Left hindlimb (tissue), 1 donor: ENCODE data around the gene FBXO42.
"Not testable (repeated sequence)": the region's sequence is repeated elsewhere in the genome, so short reads cannot be mapped to it uniquely, and the experiment has no call there.

Experiments
- DNase-seq: peaks from one replicate; pipeline ENCODE4 v3.0.0-alpha.2; 2018

Gene FBXO42

DNA sequence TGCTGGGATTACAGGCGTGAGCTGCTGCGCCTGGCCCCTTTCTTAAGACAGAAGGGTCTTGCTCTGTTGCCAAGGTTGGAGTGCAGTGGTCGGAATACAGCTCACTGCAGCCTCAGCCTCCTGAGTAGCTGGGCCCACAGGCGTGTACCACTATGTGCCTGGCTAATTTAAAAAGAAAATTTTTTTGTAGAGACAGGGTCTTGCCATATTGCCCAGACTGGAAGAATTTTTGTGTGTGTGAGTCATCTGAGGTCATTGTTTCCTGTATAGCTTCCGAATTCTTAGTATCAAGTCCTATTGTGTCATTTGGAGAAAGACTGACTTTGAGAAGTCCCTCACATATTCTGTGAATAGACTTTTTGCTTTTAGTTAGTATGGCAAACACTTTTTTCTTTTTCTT lies 19.4 kb upstream of the FBXO42 start:
- no peak for DNase-seq

DNA sequence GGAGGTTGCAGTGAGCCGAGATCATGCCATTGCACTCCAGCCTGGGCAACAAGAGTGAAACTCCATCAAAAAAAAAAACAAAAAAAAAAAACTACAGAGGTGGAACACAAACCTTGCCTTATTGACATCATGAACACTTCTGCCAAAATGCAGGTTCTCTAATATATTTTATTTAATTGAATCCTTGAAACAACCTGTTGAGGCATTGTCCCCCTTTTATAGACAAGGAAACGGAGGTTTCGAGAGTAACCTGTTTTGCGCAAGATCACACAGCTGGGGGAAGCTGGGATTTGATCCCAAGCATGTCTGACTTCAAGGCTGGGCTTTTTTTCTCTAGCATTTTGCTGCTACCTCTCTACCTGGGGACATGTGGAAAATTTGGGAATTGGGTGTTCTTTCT lies 17.5 kb upstream of the FBXO42 start:
- no peak for DNase-seq

DNA sequence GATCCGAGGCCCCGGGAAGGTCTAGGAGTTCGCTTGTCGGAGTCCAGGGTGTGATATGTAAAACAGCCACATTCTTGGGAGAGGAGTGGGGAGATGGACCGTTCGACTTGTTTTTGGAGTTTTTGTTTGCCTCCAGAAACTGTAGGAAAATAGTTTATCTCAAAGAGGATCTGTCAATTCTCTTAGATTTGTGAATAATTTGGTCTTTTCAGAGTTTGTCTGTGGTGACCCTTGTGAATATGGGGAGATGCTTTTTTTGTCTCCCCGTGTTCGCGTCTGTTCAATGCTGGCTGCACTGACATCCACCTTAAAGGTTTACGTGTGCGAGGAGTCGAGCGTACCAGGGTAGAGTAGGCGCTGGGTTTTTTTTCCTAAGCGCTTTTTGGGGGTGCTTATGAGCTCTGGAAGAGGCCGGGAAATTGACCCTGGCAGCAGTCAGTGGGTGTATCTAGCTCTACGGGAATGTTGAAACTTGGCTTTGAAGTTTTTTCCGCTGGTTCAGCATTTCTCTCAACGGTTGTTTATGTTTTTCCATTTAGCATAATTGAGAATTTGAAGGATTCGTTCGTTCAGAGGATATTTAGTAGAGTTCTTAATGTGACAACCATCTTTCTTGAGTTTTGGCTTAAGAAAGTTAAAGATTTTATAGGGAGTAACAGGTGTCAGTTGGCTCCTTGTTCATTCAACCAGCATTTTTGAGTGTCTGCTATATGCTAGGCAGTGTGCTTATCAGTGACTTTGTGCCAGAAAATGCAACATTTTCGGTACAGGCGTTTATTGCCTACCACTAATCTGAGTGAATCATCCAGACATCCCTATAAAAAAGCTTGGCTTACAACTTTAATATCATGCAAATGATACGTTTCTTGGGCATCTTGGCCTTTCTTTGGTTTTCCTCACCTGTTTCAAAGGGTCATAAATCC lies 15.9 kb upstream of the FBXO42 start:
- no peak for DNase-seq

DNA sequence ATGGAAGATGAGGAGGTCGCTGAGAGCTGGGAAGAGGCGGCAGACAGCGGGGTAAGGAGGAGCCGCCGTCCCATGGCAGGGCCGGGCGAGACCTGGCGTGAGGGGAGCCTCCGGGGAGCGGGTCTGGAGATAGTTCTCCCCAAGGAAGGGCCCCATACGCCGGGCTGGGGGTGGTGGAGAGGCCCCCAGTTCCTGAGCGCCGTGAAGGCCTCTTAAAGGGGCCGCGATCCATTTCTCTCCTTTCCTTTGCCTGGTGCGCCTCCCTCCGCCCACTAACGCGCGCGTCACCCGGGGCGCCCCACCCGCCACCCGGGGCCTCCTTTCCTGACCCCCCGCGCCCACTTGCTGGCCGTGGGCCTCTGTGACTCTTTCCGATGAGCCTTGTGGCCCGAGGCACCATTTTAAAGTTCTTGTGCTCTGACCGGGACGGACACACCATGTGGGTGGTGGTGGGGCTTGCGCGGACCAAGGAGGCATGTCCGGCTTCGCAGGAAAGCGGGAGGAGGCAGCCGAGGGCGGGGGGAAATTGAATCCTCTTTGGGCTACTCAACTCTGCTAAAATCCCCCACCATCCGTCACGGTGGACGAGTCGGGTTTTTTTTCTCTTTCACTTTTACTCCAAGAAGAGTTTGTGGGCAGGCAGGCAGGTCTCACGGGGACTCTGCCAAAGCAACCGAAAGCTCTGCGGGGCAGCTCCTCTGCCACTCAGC lies 15.1 kb upstream of the FBXO42 start:
- peak; percentile 94 for DNase-seq

DNA sequence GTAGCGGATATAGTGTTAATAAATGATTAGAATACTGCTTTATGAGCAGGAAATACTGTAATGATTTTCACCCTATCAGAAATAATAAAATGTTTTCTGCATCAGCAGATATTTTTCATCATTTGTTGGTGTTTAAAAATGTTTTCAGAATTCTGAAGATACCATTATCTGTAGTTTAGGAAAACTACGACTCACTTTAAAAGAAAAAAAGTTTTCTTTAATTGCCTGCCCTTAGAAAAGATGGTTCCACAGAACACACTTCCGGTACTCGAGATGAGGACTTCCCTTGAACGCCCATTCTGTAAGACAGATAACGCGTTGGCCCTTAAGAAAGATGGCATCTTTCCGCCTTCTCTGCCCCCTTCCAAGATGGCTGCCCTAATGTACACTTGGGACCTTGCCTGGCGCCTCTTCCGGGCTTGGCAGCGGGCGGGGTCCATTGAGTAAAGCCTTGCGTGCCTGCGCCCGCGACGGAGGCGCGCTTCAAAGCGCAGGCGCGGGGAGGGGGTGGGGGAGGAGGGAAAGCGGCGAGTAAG lies 14.5 kb upstream of the FBXO42 start, which contains the start of gene SZRD1:
Gene SZRD1 (plus strand): TSS at position 521 of the 536 bp plus-strand sequence. CDS start 16 bp downstream, outside the sequence.
- DNase-seq = peak; percentile 99

DNA sequence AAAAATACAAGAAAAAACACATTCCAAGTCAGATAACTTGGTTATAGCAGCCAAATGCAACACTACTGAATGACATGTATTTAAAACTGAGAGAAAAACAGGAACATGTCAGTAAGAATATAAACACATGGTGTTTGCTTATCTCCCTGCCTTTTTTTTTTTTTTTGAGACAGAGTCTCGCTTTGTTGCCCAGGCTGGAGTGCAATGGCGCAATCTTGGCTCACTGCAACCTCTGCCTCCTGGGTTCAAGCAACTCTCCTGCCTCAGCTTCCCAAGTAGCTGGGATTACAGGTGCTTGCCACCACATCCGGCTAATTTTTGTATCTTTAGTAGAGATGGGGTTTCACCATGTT lies 12.8 kb upstream of the FBXO42 start:
- DNase-seq = not testable (repeated sequence)

DNA sequence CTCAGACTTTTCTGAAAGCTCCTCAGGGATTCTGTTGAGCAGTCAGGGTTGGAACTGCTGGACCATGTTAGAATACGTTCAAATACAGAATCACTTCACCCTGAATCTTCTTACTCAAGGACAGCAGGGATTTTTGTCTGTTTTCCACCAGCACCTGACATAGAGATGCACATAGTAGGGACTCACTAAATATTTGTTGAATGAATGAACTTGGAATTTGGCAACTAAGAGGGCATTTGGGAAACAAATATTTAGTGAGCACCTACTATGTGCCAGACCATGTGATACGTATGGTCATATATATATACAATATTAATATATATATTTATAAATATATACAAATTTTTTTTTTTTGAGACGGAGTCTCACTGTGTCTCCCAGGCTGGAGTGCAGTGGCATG lies 4.6 kb upstream of the FBXO42 start:
- DNase-seq = no peak

DNA sequence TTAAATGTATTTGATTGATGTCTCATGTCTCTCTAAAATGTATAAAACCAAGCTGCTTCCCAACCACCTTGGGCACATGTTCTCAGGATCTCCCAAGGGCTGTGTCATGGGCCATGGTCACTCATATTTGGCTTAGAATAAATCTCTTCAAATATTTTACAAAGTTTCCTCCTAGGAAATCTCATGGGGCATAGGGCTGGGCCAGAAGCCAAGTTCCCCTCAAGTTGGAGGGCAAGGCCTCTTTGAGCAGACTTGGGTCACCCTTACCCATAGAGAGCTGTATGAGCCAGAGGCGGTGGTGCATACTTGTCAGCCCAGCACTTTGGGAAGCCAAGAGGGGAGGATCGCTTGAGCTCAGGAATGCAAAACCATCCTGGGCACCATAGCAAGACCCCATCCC lies 2.3 kb upstream of the FBXO42 start:
- DNase-seq = no peak

DNA sequence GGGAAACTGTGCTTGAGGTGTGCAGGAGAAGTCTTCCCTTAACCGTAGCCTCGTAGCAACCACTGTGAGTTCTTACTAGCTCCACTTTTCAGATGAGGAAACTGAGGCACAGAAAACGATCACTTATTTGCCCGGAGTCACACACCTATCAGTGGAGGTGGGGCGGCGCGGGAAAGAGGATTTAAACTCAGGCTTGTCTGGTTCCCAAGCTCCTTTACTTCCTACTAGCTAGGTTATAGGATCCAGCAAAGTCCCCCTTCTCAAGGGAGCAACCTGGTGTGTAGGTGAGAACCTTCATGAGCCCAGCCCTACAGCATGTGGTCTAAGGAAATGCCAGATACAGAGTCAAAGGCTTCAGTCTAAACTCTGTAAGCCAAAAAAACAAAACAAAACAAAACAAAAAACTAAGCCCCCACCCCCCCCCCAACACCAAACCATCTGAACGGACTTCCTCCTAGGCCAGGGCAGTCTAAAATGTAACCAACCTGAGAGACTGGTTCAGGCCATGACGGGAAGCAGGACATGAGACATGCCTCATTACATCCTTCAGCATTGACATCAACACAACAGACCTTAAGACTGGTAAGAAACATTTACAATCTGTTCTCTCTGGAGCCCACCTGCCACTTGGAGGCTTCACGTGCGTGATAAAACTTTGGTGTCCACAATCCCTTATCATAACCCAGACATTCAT lies 709 bp upstream of the FBXO42 start:
- no peak for DNase-seq

DNA sequence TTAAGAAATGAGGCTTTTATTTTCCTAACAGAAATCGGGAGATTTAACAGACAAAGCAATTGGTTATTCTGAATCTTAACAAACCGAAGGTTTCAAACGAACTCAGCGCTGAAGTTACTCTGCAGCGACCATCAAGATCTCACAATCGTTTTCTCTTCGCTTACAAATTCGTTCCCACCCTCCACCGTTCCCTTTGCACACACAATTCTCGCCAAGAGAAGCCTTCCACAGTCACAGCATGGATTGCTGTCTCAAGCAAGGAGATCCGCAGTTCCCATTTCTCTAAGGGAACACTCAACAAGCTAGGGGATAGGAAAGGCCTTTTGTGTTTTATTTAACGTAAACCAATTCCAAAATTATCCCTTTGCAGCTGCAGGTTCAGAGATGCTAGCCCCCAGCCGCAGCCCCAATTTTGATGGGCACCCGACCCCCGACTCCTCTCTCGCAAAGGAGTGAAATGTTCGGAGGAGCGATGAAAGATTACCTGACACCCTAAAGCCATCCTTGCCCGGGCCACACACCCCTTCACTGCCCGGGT lies 755 bp downstream of the FBXO42 start:
- DNase-seq = no peak

DNA sequence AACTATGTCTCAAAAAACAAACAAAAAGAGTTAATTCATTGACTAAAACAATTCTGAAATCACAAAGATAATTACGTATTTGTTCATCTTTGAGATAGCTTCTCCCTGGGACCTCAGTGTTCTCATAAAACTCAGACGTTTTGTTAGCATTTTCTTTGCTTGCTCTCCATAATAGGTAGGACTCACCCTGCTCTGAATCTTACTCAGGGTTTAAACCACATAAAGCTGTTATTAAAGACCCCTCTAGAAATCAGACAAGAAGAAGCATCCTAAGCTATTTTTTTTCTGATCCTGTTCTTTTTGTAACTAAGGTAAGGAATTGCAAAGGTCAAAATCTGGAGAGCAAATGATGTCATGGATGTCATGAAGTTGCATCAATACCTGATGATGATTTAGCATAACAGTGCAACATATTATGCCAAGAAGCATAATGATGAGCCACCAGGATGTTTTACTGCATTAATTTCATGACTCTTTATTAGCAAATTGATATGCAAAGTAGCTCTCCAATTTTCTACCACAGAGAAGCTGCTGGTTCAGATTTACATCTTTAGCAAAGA lies 2.4 kb downstream of the FBXO42 start:
- DNase-seq = no peak

DNA sequence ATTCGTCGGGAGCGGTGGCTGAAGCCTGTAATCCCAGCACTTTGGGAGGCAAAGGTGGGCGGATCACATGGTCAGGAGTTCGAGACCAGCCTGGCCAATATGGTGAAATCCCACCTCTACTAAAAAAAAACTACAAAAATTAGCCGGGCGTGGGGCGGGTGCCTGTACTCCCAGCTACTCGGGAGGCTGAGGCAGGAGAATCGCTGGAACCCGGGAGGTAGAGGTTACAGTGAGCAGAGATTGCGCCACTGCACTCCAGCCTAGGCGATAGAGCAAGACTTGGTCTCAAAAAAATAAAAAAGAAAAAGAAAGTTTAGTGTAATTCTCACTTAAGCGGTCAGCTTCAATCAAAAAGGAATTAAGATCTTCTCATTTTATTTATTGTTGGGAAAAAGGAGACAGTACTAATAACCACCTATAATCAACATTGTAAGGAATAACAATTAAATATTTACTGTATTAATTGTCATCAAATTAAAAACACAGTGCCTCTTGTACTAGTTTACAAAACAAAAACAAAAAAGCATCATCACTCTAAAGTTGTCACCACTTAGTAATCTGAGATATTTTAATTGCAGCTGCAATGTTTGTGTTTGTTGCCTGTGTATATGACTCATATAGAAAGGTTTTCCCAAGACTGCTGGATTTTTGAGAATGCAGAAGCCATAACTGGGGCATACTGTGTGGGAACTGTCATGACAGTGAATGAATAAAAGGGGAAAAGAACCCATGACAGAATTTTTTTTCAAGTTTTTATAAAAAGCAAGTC lies 3.7 kb downstream of the FBXO42 start:
- DNase-seq = no peak

DNA sequence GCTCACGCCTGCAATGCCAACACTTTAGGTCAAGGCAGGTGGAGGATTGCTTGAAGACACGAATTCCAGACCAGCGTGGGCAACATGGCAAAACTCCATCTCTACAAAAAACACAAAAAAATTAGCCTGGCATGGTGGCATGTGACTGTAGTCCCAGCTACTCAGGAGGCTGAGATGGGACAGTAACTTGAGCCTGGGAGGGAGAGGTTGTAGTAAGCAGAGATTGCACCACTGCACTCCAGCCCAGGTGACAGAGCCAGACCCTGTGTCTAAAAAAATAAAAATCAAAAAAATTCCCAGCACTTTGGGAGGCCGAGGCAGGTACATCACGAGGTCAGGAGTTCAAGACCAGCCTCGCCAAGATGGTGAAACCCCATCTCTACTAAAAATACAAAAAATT lies 9.0 kb downstream of the FBXO42 start:
- not testable (repeated sequence) for DNase-seq

DNA sequence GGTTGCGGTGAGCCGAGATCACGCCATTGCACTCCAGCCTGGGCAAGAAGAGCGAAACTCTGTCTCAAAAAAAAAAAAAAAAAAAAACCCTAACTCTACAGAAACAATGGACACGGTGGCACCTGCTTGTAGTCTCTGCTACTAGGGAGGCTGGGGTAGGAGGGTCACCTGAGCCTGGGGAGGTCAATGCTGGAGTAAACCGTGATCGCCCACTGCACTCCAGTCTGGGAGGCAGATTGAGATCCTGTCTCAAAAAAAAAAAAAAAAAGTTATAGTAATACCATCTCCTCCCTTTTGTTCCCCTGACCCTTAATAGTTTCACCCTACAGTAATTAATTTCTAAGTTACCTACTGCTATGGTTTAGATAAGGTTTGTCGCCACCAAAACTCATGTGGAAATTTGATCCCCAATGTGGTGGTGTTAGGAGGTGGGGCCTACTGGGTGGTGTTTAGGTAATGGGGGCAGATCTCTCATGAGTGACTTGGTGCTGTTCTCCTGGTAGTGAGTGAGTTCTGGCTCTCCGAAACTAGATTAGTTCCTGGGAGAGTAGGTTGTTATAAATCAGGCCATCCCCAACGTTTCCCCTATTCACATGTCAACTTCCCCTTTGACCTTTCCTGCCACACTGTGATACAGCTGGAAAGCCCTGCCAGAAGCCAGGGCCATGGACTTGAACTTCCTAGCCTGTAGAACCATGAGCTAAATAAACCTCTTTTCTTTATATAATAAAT lies 9.8 kb downstream of the FBXO42 start:
- no peak for DNase-seq

DNA sequence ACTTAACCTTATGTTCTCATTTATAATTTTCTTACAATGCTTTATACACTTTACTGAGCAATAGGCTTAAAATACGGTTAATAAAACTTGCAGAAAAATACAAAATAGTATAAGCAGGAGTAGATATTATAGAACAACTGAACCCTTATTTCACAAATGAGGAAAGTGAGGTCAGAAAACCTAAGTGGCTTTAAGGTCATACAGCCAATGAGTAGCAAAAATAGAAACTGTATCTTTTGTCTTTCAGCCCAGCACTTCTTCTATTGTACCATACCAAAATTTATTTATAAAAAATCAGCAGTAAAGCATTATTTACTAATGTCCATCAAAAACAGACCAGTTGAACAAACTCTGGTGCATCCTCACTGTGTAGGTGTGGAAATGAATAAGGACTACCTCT lies 11.6 kb downstream of the FBXO42 start:
- no peak for DNase-seq

DNA sequence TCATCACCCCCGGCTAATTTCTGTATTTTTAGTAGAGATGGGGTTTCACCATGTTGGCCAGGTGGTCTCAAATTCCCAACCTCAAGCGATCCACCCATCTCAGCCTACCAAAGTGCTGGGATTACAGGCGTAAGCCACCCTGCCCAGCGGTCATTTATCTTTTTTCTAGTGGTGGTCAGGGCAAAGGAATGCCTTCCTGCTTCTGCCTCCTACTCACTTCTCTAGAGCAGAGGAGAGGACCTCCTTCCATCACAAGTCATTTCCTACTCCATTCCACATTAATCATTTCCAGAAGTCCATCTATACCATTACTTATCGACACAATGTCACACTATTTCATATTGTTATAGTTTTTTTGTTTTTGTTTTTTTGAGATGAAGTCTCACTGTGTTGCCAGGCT lies 13.3 kb downstream of the FBXO42 start:
- DNase-seq = no peak

DNA sequence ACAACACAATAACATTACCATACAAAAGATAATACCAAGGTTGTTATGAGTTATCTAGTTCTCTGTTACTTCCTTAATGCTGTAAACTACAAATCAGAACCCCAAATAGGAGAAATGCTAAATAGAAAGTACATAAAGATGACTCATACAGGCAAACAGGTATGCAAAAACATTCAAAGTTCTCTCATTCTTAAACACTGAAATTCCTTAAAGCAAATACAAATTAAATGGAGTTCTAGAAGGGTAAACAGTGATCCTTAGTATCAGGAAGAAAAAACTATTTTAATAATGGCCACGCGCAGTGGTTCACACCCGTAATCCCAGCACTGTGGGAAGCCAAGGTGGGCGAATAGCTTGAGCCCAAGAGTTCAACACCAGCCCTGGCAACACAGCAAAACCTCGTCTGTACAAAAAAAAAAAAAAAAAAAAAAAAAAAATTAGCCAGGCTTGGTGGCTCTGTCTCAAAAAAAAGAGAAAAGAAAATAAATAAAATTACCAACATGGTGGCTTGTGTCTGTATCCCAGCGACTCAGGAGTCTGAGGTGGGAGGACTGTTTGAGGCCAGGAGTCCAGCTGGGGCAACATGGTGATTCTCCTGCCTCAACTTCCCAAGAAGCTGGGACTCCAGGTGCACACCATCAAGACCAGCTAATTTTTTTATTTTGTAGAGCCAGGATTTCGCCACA lies 17.5 kb downstream of the FBXO42 start:
- no peak for DNase-seq

DNA sequence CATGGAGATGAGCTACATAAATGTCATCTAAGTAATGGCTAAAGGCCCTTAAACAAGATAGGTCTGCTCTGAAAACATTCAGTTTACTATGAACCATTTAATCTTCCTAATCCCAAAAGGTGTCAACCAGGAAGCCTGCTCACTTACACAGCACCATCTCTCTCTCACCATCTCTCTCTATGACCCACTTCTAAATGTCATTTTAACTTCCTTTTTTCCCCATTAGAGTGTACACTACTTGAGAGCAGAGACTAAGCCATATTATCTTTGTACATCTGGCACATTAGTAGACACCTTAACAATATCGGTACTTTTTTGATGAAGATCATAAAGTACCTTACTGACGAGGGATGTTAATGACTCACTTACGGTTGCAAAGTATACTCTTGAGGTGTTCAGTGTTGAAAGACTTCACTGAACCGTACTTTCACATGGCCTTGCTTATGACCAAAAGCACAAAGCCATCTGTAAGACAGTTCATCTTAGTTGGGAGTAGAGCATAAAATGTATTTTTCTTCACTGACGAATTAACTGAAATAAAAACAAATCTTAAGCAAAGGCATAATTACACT lies 25.4 kb downstream of the FBXO42 start:
- no peak for DNase-seq

DNA sequence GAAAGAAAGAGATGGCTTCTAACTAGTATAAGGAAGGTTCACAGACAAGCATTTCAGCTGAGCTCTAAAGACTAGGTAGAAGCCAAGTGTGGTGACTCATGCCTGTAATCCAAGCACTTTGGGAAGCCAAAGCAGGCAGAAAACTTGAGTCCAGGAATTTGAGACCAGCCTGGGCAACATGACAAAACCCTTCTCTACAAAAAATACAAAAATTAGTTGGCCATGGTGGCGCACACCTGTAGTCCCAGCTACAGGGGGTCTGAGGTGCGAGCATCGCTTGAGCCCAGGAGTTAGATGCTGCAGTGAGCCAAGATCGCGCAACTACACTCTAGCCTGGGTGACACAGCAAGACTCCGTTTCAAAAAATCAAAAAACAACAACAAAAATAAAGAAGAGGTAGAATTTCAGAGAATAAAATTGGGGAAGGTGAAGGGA lies 27.8 kb downstream of the FBXO42 start:
- peak; percentile 56 for DNase-seq
